HepG2 (cell line): ENCODE data around the gene HNRNPL. TPM values are rescaled to one million over a fixed set of nuclear protein-coding genes. Genes with fewer than 3 reads are reported as not detected.

Experiments used
- ATAC-seq: fragments of 200-7000 bp; cut with Tn5 transposase; 3 replicates; pipeline ENCODE4 v1.9.1; 2020; ENCODE audit warnings: mild to moderate bottlenecking, moderate library complexity
- BruUV-seq: library from RNA; stranded (reverse); fragments of 400-500 nt; replicated peaks from 2 replicates; lab custom pipeline; 2021; lab: Mats Ljungman, UMichigan
- CTCF ChIA-PET: fragments of 300-600 bp; formaldehyde crosslinking; extraction: SDS; loops from one replicate; lab custom pipeline; 2021; ENCODE audit warnings: low total read pairs, inconsistent platforms, low intra/inter-chr PET ratio; lab: Yijun Ruan, JAX
- POLR2A ChIA-PET: fragments of 350-600 bp; sonication (Branson Sonifier 250); formaldehyde crosslinking; loops from one replicate; lab custom pipeline; 2020; ENCODE audit warnings: antibody characterized with exemption, inconsistent platforms; lab: Yijun Ruan, JAX
- DNase-seq: peaks from one replicate; pipeline ENCODE4 v3.0.0-alpha.2; 2015; ENCODE audit warnings: low spot score
- FAIRE-seq: peaks from 3 replicates; lab custom pipeline; 2011; peaks lifted over from hg19 to GRCh38; lab: Jason Lieb, UNC
- H2AFZ ChIP-seq: one replicate; pipeline ENCODE4 v1.6.1; 2011; ENCODE audit warnings: low read length, inconsistent platforms
- H3K27ac ChIP-seq: fragments of 300-600 bp; 3 replicates; pipeline ENCODE4 v1.8.0; 2011; ENCODE audit warnings: mixed run types, mild to moderate bottlenecking, mixed read lengths, low read length, inconsistent platforms; ENCODE audit not compliant: insufficient read depth; ENCODE audit errors: extremely low read length
- H3K27me3 ChIP-seq, 2 experiments: fragments of 200-600 bp in 1 of 2; 2 replicates in 1 of 2; 3 replicates in 1 of 2; pipeline versions ENCODE4 v1.6.0 to v1.8.0; 2011; ENCODE audit warnings: low read length in 2 of 2, mild to moderate bottlenecking in 2 of 2, moderate library complexity in 2 of 2, inconsistent platforms in 1 of 2; ENCODE audit not compliant: insufficient read depth in 2 of 2, control insufficient read depth in 1 of 2
- H3K36me3 ChIP-seq, 2 experiments: fragments of 200-600 bp in 1 of 2; replicated peaks in 1 of 2; 2 replicates in 1 of 2; 3 replicates in 1 of 2; pipeline versions ENCODE4 v1.5.1 to v1.8.0; 2011; ENCODE audit warnings: low read length in 2 of 2, inconsistent platforms in 1 of 2; ENCODE audit not compliant: insufficient read depth in 2 of 2, control insufficient read depth in 1 of 2
- H3K4me1 ChIP-seq: 2 replicates; pipeline ENCODE4 v1.5.1; 2012; ENCODE audit warnings: low read length, inconsistent platforms; ENCODE audit not compliant: insufficient read depth
- H3K4me2 ChIP-seq: 2 replicates; pipeline ENCODE4 v1.6.0; 2011; ENCODE audit warnings: low read depth, low read length, inconsistent platforms
- H3K4me3 ChIP-seq, 3 experiments: fragments of 200-600 bp in 1 of 3; sonication (generic), shearing (Covaris generic) in 1 of 3; replicated peaks in 1 of 3; 2 replicates each; pipeline ENCODE4 v1.5.1; 2011 to 2016; ENCODE audit warnings: low read length in 3 of 3, inconsistent platforms in 2 of 3, low read depth in 2 of 3, mild to moderate bottlenecking in 2 of 3, control low read depth in 1 of 3, mixed read lengths in 1 of 3; ENCODE audit not compliant: insufficient read depth in 1 of 3
- H3K79me2 ChIP-seq: one replicate; pipeline ENCODE4 v1.6.1; 2011; ENCODE audit warnings: low read length, inconsistent platforms; ENCODE audit not compliant: insufficient read depth
- H3K9ac ChIP-seq: 2 replicates; pipeline ENCODE4 v1.6.0; 2011; ENCODE audit warnings: mild to moderate bottlenecking, low read depth, low read length, inconsistent platforms; ENCODE audit not compliant: insufficient read depth
- H3K9me3 ChIP-seq: 2 replicates; pipeline ENCODE4 v1.5.1; 2012; ENCODE audit warnings: mild to moderate bottlenecking, low read length
- H4K20me1 ChIP-seq: 2 replicates; pipeline ENCODE4 v1.6.0; 2011; ENCODE audit warnings: inconsistent platforms, mild to moderate bottlenecking, low read length, moderate library complexity; ENCODE audit not compliant: insufficient read depth
- HES4 ChIP-seq: sonication (generic); formaldehyde crosslinking; IDR thresholded peaks from 2 replicates; pipeline ENCODE4 v1.9.0; 2021; ENCODE audit warnings: mild to moderate bottlenecking, missing genetic modification reagents, borderline replicate concordance
- RBFOX2 ChIP-seq: fragments of 200-400 bp; formaldehyde crosslinking; IDR thresholded peaks from 2 replicates; pipeline ENCODE4 v1.6.1; 2017; ENCODE audit warnings: low read depth, mild to moderate bottlenecking, low read length
- WGBS: methylation state at CpG from one replicate; pipeline ENCODE4 v1.1.6; 2017; ENCODE audit warnings: low lambda C conversion rate; 5-methylcytosine and 5-hydroxymethylcytosine counted together
- in situ Hi-C: cut with HindIII; loops from 2 replicates; pipeline ENCODE4 v1.10.0; 2017; ENCODE audit warnings: low pct_unique_long_range_greater_than_20kb; ENCODE audit not compliant: extremely low pct_ligation_motif_present
- intact Hi-C: fragments of 100-400 bp; cut with micrococcal nuclease; formaldehyde crosslinking; loops from one replicate; pipeline ENCODE4 v1.10.0; 2022; ENCODE audit not compliant: unreplicated experiment
- polyA plus RNA-seq, 8 experiments: library from polyadenylated mRNA; depleted of rRNA in 3 of 8; stranded (reverse) in 7 of 8; unstranded in 1 of 8; fragments of >200 nt; fragmentation: Illumina TruSeq in 4 of 8; extraction: Trizol in 4 of 8; gene quantifications; 2 replicates each; pipeline versions ENCODE4 v1.2.1 to v1.2.3, GENCODE V29; 2011 to 2016; ENCODE audit warnings: low read depth in 4 of 8, missing spikeins in 1 of 8, mixed read lengths in 1 of 8; ENCODE audit not compliant: insufficient read depth in 1 of 8
- total RNA-seq, 5 experiments: library from RNA; depleted of rRNA; stranded (reverse); fragments of >200 nt; fragmentation: Illumina TruSeq; extraction: Trizol; gene quantifications; 2 replicates each; pipeline ENCODE4 v1.2.3, GENCODE V29; 2016; ENCODE audit warnings: low read depth in 1 of 5
- TF ChIP-seq, protein P1 (sequence below): sonication (generic); formaldehyde crosslinking; IDR thresholded peaks from 2 replicates; pipeline ENCODE4 v1.5.1; 2020; ENCODE audit warnings: mild to moderate bottlenecking, missing genetic modification reagents, moderate library complexity

HNRNPL gene
- total and polyA plus RNA-seq, 2 of the 13 experiments (the other 11 are each of a cell fraction or from before 2014, with no cell fraction given) = 156 to 278 TPM

GRCh38 chr19:38816131-38816750 is 33.5 kb downstream of the HNRNPL start:
- BruUV-seq = no TSS peak
- Histone ChIP-seq H3K27me3 (no peaks in the 10 kb centered on the region), H3K4me2 (no peak overlapping the region), H3K36me3 (peaks cover 11 to 27% of the 10 kb centered on the region in 2 experiments; a peak in 4 of 5 replicates), H4K20me1 (no peaks in the 10 kb centered on the region), H3K9me3 (no peaks in the 10 kb centered on the region), H3K79me2 (no peaks in the 10 kb centered on the region), H3K9ac (no peak overlapping the region), H2AFZ (no peak overlapping the region), H3K27ac (no peak overlapping the region), H3K4me1 (peaks cover 45% of the 10 kb centered on the region), H3K4me3 (no peak overlapping the region)
- WGBS = 97% methylated on average over 6 of the region's 18 CpGs
- TF ChIP-seq HES4 (CRISPR knock-in tag) (no peak), RBFOX2 (peak; percentile 57)
- TF ChIP-seq, protein P1, sequence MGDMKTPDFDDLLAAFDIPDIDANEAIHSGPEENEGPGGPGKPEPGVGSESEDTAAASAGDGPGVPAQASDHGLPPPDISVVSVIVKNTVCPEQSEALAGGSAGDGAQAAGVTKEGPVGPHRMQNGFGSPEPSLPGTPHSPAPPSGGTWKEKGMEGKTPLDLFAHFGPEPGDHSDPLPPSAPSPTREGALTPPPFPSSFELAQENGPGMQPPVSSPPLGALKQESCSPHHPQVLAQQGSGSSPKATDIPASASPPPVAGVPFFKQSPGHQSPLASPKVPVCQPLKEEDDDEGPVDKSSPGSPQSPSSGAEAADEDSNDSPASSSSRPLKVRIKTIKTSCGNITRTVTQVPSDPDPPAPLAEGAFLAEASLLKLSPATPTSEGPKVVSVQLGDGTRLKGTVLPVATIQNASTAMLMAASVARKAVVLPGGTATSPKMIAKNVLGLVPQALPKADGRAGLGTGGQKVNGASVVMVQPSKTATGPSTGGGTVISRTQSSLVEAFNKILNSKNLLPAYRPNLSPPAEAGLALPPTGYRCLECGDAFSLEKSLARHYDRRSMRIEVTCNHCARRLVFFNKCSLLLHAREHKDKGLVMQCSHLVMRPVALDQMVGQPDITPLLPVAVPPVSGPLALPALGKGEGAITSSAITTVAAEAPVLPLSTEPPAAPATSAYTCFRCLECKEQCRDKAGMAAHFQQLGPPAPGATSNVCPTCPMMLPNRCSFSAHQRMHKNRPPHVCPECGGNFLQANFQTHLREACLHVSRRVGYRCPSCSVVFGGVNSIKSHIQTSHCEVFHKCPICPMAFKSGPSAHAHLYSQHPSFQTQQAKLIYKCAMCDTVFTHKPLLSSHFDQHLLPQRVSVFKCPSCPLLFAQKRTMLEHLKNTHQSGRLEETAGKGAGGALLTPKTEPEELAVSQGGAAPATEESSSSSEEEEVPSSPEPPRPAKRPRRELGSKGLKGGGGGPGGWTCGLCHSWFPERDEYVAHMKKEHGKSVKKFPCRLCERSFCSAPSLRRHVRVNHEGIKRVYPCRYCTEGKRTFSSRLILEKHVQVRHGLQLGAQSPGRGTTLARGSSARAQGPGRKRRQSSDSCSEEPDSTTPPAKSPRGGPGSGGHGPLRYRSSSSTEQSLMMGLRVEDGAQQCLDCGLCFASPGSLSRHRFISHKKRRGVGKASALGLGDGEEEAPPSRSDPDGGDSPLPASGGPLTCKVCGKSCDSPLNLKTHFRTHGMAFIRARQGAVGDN = 0 out of 2 replicates have a peak, but pooled peaks have one; percentile 4
- ATAC-seq = no peak
- in situ Hi-C loops (no loop called here), intact Hi-C loops (no loop called here)
- ChIA-PET CTCF (no interaction called here), POLR2A (interaction anchor here (1.0 to 1.7 kb wide), 3 partner anchors 15 to 33 kb away, joined by 3 to 4 read pairs (median 3); partner anchors contain the start of gene ECH1)
- FAIRE-seq = no peak
- no peak for DNase-seq
